ENCODE results near the gene ASAP2.

ASAP2 gene

GRCh38 chr2:9360701-9361100 is 154.1 kb downstream of the ASAP2 start:
- TF ChIP-seq EZH2 (IDR thresholded peaks at IDR 0.05; ENCODE audit: borderline replicate concordance, low read length) (no peak), CTCF (IDR thresholded peaks at IDR 0.05; ENCODE audit: low read length) (no peak)
- no peaks in the 10 kb centered on the region for H3K27me3 ChIP-seq (ENCODE audit: insufficient read depth, low read length)
- H3K9ac ChIP-seq (ENCODE audit: low read length), result no peak overlapping the region
- H3K27ac ChIP-seq (ENCODE audit: low read depth, low read length, poor library complexity, severe bottlenecking), result no peak overlapping the region
- no peaks in the 10 kb centered on the region for H3K4me1 ChIP-seq (ENCODE audit: insufficient read depth, low read length, severe bottlenecking)
- no peak overlapping the region for H3K4me2 ChIP-seq (ENCODE audit: low read length)
- no peak overlapping the region for H3K4me3 ChIP-seq (ENCODE audit: low read depth, low read length, poor library complexity, severe bottlenecking)
- no peaks in the 10 kb centered on the region for H3K79me2 ChIP-seq (ENCODE audit: insufficient read depth, low read length)
- no peak overlapping the region for H2AFZ ChIP-seq (ENCODE audit: low read length)
- no peaks in the 10 kb centered on the region for H3K9me3 ChIP-seq (ENCODE audit: low read length)
- H3K9me2 ChIP-seq (ENCODE audit: low read depth, low read length), result no peaks in the 10 kb centered on the region
- no peaks in the 10 kb centered on the region for H3F3A ChIP-seq (ENCODE audit: insufficient read depth, low read length)
- H4K20me1 ChIP-seq (ENCODE audit: insufficient read depth, low read length), result no peaks in the 10 kb centered on the region
- H3K36me3 ChIP-seq (ENCODE audit: insufficient read depth, low read length), result no peaks in the 10 kb centered on the region

DNA sequence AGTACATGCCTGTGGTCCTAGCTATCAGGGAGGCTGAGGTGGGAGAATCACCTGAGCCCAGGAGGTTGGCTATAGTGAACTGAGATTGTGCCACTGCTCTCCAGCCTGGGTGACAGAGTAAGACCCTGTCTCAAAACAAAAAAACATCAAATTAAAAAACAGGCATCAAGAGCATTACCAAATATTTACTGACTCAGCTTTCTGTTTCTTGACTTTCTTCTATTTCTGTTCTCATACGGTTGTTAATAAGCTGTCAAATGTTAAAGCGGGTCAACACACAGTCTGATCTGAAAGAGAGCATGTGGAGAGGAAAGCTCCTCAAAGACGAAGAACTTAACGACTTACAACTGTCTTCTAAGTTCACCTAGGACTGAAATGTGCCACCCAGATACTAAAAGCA is 157.8 kb downstream of the ASAP2 start:
- Histone ChIP-seq H3K4me2 (ENCODE audit: low read length) (no peak overlapping the region), H3K79me2 (ENCODE audit: insufficient read depth, low read length) (no peaks in the 10 kb centered on the region), H3K9me3 (ENCODE audit: low read length) (no peaks in the 10 kb centered on the region), H3K4me3 (ENCODE audit: low read depth, low read length, poor library complexity, severe bottlenecking) (no peak overlapping the region), H2AFZ (ENCODE audit: low read length) (no peak overlapping the region), H3K27me3 (ENCODE audit: insufficient read depth, low read length) (no peaks in the 10 kb centered on the region), H3K27ac (ENCODE audit: low read depth, low read length, poor library complexity, severe bottlenecking) (no peak overlapping the region), H4K20me1 (ENCODE audit: insufficient read depth, low read length) (no peaks in the 10 kb centered on the region), H3K9me2 (ENCODE audit: low read depth, low read length) (no peaks in the 10 kb centered on the region), H3F3A (ENCODE audit: insufficient read depth, low read length) (no peaks in the 10 kb centered on the region), H3K9ac (ENCODE audit: low read length) (no peak overlapping the region), H3K4me1 (ENCODE audit: insufficient read depth, low read length, severe bottlenecking) (no peaks in the 10 kb centered on the region), H3K36me3 (ENCODE audit: insufficient read depth, low read length) (no peaks in the 10 kb centered on the region)
- no peak for TF ChIP-seq CTCF (IDR thresholded peaks at IDR 0.05; ENCODE audit: low read length)
- no peak for TF ChIP-seq EZH2 (IDR thresholded peaks at IDR 0.05; ENCODE audit: borderline replicate concordance, low read length)

DNA sequence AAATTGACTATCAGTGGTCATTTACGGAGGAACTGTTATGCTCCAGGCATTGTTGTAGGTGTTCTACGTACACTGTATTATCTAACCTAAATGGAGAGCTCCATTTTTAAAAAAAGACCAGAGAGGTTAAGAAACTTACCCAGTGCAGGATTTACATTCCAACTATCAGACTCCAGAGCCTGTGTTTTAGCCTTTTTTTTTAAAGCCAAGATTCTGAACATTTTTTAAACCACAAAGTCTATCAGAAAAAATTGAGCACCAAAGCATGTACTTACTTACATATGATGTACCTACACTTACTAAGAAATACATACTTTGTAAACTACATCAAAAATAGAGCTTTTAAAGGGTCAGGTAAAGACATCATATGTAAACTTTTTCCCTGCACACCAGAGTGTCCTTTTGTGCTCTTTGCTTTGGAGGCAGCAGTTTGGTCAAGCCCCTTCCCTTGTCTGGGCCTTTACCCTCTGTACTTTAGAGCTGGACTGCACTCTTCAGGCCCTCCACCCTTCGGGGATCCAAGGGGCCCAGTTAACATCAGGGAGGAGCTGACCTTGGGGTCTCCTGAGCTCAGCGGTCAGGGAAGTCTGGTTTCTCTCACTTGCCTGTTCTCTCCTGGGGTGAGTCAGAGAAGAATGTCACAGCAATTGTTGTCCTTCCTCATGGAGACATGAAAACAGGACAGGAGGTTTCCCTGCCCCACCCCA is 158.3 kb downstream of the ASAP2 start:
- Histone ChIP-seq H3K4me3 (ENCODE audit: low read depth, low read length, poor library complexity, severe bottlenecking) (no peak overlapping the region), H3K36me3 (ENCODE audit: insufficient read depth, low read length) (no peaks in the 10 kb centered on the region), H4K20me1 (ENCODE audit: insufficient read depth, low read length) (no peaks in the 10 kb centered on the region), H3F3A (ENCODE audit: insufficient read depth, low read length) (no peaks in the 10 kb centered on the region), H3K79me2 (ENCODE audit: insufficient read depth, low read length) (no peaks in the 10 kb centered on the region), H3K9me3 (ENCODE audit: low read length) (no peaks in the 10 kb centered on the region), H3K27me3 (ENCODE audit: insufficient read depth, low read length) (no peaks in the 10 kb centered on the region), H3K27ac (ENCODE audit: low read depth, low read length, poor library complexity, severe bottlenecking) (no peak overlapping the region), H3K4me1 (ENCODE audit: insufficient read depth, low read length, severe bottlenecking) (no peaks in the 10 kb centered on the region), H3K9ac (ENCODE audit: low read length) (no peak overlapping the region), H3K9me2 (ENCODE audit: low read depth, low read length) (no peaks in the 10 kb centered on the region), H3K4me2 (ENCODE audit: low read length) (no peak overlapping the region), H2AFZ (ENCODE audit: low read length) (no peak overlapping the region)
- TF ChIP-seq EZH2 (IDR thresholded peaks at IDR 0.05; ENCODE audit: borderline replicate concordance, low read length), result no peak
- TF ChIP-seq CTCF (IDR thresholded peaks at IDR 0.05; ENCODE audit: low read length), result no peak
